SK-N-SH treated with all-trans-retinoic acid at 6 μM for 48 hours (cell line): Measurements from ENCODE around the gene SENP1.
A peak's percentile ranks its signal among the peaks of the same experiment; 100 is the strongest.
"Not testable (repeated sequence)": the region's sequence is repeated elsewhere in the genome, so short reads cannot be mapped to it uniquely, and the experiment has no call there.

Experiments used
- ATAC-seq: fragments of 200-7000 bp; cut with Tn5 transposase; 3 replicates; pipeline ENCODE4 v1.9.1; 2020; ENCODE audit warnings: mild to moderate bottlenecking, moderate library complexity
- ARNTL ChIP-seq: fragments of 450-650 bp; formaldehyde crosslinking; IDR thresholded peaks from 2 replicates; pipeline ENCODE4 v1.5.0; 2020; ENCODE audit warnings: low read depth, mild to moderate bottlenecking, moderate library complexity, borderline replicate concordance
- BACH2 ChIP-seq: fragments of 250-450 bp; sonication (Bioruptor Pico); IDR thresholded peaks from 2 replicates; pipeline ENCODE4 v1.9.0; 2021; ENCODE audit warnings: mild to moderate bottlenecking, borderline replicate concordance
- CREB5 ChIP-seq: fragments of 250-450 bp; sonication (Bioruptor Pico); IDR thresholded peaks from 2 replicates; pipeline ENCODE4 v1.5.1; 2020; ENCODE audit warnings: low read depth, mild to moderate bottlenecking, moderate library complexity
- CSDC2 ChIP-seq: fragments of 250-450 bp; sonication (Bioruptor Pico); IDR thresholded peaks from 2 replicates; pipeline ENCODE4 v1.5.0; 2020; ENCODE audit warnings: mild to moderate bottlenecking, moderate library complexity
- CSRNP3 ChIP-seq: fragments of 250-450 bp; sonication (Bioruptor Pico); IDR thresholded peaks from 2 replicates; pipeline ENCODE4 v1.5.1; 2021; ENCODE audit warnings: mild to moderate bottlenecking, moderate library complexity
- ESRRG ChIP-seq: fragments of 250-450 bp; sonication (Bioruptor Pico); IDR thresholded peaks from 2 replicates; pipeline ENCODE4 v1.6.1; 2021; ENCODE audit warnings: mild to moderate bottlenecking
- GLIS3 ChIP-seq: fragments of 250-450 bp; sonication (Bioruptor Pico); IDR thresholded peaks from 2 replicates; pipeline ENCODE4 v1.5.0; 2020; ENCODE audit warnings: mild to moderate bottlenecking, moderate library complexity
- ISL1 ChIP-seq: fragments of 250-450 bp; sonication (Bioruptor Pico); IDR thresholded peaks from 2 replicates; pipeline ENCODE4 v2.1.2; 2022; ENCODE audit warnings: mild to moderate bottlenecking, moderate library complexity
- OSR1 ChIP-seq: fragments of 250-450 bp; sonication (Bioruptor Pico); IDR thresholded peaks from 2 replicates; pipeline ENCODE4 v1.8.0; 2022; ENCODE audit warnings: moderate library complexity, mild to moderate bottlenecking, inconsistent platforms
- PPARA ChIP-seq: fragments of 250-450 bp; sonication (Bioruptor Pico); IDR thresholded peaks from 2 replicates; pipeline ENCODE4 v1.5.0; 2020; ENCODE audit warnings: mild to moderate bottlenecking, borderline replicate concordance
- RARB ChIP-seq: fragments of 250-450 bp; sonication (Bioruptor Pico); IDR thresholded peaks from 2 replicates; pipeline ENCODE4 v1.8.0; 2021; ENCODE audit warnings: mild to moderate bottlenecking, moderate library complexity
- SNAI2 ChIP-seq: fragments of 250-450 bp; sonication (Bioruptor Pico); IDR thresholded peaks from 2 replicates; pipeline ENCODE4 v1.5.0; 2020; ENCODE audit warnings: mild to moderate bottlenecking, moderate library complexity
- TCF4 ChIP-seq: fragments of 250-450 bp; sonication (Bioruptor Pico); IDR thresholded peaks from 2 replicates; pipeline ENCODE4 v1.8.0; 2021; ENCODE audit warnings: mild to moderate bottlenecking, moderate library complexity, borderline replicate concordance
- TOX ChIP-seq: fragments of 250-450 bp; sonication (Bioruptor Pico); IDR thresholded peaks from 2 replicates; pipeline ENCODE4 v1.8.0; 2021; ENCODE audit warnings: mild to moderate bottlenecking, moderate library complexity, borderline replicate concordance
- ZC3H10 ChIP-seq: fragments of 250-450 bp; sonication (Bioruptor Pico); IDR thresholded peaks from 2 replicates; pipeline ENCODE4 v1.5.1; 2021; ENCODE audit warnings: mild to moderate bottlenecking, moderate library complexity
- ZFP3 ChIP-seq: fragments of 250-450 bp; sonication (Bioruptor Pico); IDR thresholded peaks from 2 replicates; pipeline ENCODE4 v1.5.0; 2020; ENCODE audit warnings: mild to moderate bottlenecking, moderate library complexity
- ZFP30 ChIP-seq: fragments of 450-650 bp; formaldehyde crosslinking; IDR thresholded peaks from 2 replicates; pipeline ENCODE4 v1.5.0; 2022; ENCODE audit warnings: mild to moderate bottlenecking, moderate library complexity
- ZNF565 ChIP-seq: fragments of 450-650 bp; formaldehyde crosslinking; conservative IDR thresholded peaks from 2 replicates; pipeline ENCODE4 v1.5.0; 2020; ENCODE audit warnings: low read depth, mild to moderate bottlenecking, moderate library complexity
- ZNF70 ChIP-seq: fragments of 450-650 bp; formaldehyde crosslinking; IDR thresholded peaks from 2 replicates; pipeline ENCODE4 v1.5.0; 2020; ENCODE audit warnings: mild to moderate bottlenecking, moderate library complexity
- ZNF8 ChIP-seq: fragments of 450-650 bp; formaldehyde crosslinking; IDR thresholded peaks from 2 replicates; pipeline ENCODE4 v1.5.0; 2020; ENCODE audit warnings: mild to moderate bottlenecking, moderate library complexity
- TF ChIP-seq, protein P1 (sequence below): fragments of 250-450 bp; sonication (Bioruptor Pico); IDR thresholded peaks from 2 replicates; pipeline ENCODE4 v1.8.0; 2020; ENCODE audit warnings: mild to moderate bottlenecking, moderate library complexity, borderline replicate concordance
- TF ChIP-seq, protein P2 (sequence below): fragments of 250-450 bp; sonication (Bioruptor Pico); IDR thresholded peaks from 2 replicates; pipeline ENCODE4 v1.8.0; 2021; ENCODE audit warnings: low read depth, mild to moderate bottlenecking, moderate library complexity, borderline replicate concordance

SENP1 gene

DNA sequence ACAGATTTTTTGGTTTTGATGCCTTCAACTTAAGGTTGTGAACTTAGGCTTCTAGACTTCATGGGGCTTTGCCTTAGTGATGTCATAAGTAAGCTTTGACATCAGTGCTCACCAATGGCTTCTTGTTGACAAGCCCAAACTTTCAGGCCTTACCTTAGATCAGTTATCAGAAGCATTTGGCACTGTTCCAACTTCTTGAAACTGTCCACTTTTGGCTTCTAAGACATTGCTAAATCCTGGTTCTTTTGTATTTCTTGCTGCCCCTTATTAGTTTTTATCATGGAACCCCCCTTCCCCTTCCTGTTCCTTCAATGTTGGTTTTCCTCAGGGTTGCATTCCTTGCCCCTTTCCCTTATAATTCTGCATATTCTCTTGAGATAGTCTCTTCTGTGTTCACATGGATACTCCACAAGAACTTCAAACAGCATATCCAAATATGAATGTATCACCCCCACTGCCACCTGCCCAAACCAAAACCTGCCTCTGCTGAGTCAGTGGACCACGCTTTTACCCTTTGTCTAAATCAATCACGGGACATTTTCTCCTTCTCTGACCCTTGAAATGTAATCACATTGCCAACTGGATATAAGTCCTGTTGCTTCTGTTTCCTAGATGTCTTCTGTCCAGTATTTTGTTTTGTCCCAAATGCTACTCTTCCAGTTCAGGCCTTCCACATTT lies 21.2 kb upstream of the SENP1 start:
- no peak for ATAC-seq
- TF ChIP-seq, protein P1, sequence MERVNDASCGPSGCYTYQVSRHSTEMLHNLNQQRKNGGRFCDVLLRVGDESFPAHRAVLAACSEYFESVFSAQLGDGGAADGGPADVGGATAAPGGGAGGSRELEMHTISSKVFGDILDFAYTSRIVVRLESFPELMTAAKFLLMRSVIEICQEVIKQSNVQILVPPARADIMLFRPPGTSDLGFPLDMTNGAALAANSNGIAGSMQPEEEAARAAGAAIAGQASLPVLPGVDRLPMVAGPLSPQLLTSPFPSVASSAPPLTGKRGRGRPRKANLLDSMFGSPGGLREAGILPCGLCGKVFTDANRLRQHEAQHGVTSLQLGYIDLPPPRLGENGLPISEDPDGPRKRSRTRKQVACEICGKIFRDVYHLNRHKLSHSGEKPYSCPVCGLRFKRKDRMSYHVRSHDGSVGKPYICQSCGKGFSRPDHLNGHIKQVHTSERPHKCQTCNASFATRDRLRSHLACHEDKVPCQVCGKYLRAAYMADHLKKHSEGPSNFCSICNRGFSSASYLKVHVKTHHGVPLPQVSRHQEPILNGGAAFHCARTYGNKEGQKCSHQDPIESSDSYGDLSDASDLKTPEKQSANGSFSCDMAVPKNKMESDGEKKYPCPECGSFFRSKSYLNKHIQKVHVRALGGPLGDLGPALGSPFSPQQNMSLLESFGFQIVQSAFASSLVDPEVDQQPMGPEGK (CRISPR knock-in tag): no peak

- peak; percentile 49; the same call in 1 of the 3 replicates for ATAC-seq
- TF ChIP-seq, protein P1 (CRISPR knock-in tag): no peak
- TF ChIP-seq OSR1 (CRISPR knock-in tag) (no peak), PPARA (CRISPR knock-in tag) (no peak), CSRNP3 (CRISPR knock-in tag) (no peak), ZC3H10 (CRISPR knock-in tag) (no peak), ZFP3 (CRISPR knock-in tag) (no peak), TCF4 (CRISPR knock-in tag) (no peak), ZNF565 (CRISPR knock-in tag) (no peak), ZNF70 (no peak), BACH2 (CRISPR knock-in tag) (no peak), ZFP30 (CRISPR knock-in tag) (no peak), TOX (CRISPR knock-in tag) (no peak), GLIS3 (CRISPR knock-in tag) (no peak), CREB5 (CRISPR knock-in tag) (no peak), ZNF8 (CRISPR knock-in tag) (no peak), SNAI2 (CRISPR knock-in tag) (no peak)
Observed at GRCh38 chr12:48125985-48126384, 20.1 kb upstream of the SENP1 start.

DNA sequence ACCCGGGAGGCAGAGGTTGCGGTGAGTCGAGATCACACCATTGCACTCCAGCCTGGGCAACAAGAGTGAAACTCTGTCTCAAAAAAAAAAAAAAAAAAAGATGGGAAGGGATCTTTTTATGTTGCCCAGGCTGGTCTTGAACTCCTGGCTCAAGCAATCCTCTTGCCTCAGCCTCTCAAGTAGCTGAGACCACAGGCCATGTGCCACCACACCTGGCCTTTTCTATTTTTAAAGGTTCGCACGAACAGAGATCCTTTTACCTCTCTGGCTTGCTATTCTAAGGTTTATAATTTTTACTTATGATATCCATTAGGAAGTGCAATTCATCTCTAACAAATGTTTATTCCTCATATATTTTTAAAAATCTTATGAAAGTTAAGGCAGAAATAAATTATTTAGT lies 19.7 kb upstream of the SENP1 start:
- ATAC-seq: not testable (repeated sequence)

- ATAC-seq: no peak
- no peak for TF ChIP-seq RARB (CRISPR knock-in tag)
- TF ChIP-seq ISL1: no peak
- TF ChIP-seq, protein P2, sequence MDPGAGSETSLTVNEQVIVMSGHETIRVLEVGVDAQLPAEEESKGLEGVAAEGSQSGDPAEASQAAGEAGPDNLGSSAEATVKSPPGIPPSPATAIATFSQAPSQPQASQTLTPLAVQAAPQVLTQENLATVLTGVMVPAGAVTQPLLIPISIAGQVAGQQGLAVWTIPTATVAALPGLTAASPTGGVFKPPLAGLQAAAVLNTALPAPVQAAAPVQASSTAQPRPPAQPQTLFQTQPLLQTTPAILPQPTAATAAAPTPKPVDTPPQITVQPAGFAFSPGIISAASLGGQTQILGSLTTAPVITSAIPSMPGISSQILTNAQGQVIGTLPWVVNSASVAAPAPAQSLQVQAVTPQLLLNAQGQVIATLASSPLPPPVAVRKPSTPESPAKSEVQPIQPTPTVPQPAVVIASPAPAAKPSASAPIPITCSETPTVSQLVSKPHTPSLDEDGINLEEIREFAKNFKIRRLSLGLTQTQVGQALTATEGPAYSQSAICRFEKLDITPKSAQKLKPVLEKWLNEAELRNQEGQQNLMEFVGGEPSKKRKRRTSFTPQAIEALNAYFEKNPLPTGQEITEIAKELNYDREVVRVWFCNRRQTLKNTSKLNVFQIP: no peak
- no peak for TF ChIP-seq SNAI2 (CRISPR knock-in tag)
- TF ChIP-seq, protein P1 (CRISPR knock-in tag): no peak
- TF ChIP-seq ESRRG (CRISPR knock-in tag): no peak
- no peak for TF ChIP-seq CREB5 (CRISPR knock-in tag)
- no peak for TF ChIP-seq TOX (CRISPR knock-in tag)
- TF ChIP-seq PPARA (CRISPR knock-in tag): no peak
- TF ChIP-seq OSR1 (CRISPR knock-in tag): no peak
- no peak for TF ChIP-seq ARNTL (CRISPR knock-in tag)
- TF ChIP-seq ZFP3 (CRISPR knock-in tag): no peak
- TF ChIP-seq TCF4 (CRISPR knock-in tag): no peak
- no peak for TF ChIP-seq ZNF8 (CRISPR knock-in tag)
- no peak for TF ChIP-seq CSDC2 (CRISPR knock-in tag)
- TF ChIP-seq ZC3H10 (CRISPR knock-in tag): no peak
- TF ChIP-seq BACH2 (CRISPR knock-in tag): no peak
- TF ChIP-seq ZNF565 (CRISPR knock-in tag): no peak
Observed at GRCh38 chr12:48123169-48123568, 17.3 kb upstream of the SENP1 start.
